Endodermal cell (in vitro differentiated cells): ENCODE data around the gene EPHA6. TPM values are rescaled to one million over a fixed set of nuclear protein-coding genes. Genes with fewer than 3 reads are reported as not detected.

Source experiments
- DNase-seq: peaks from one replicate; pipeline ENCODE4 v3.0.0-alpha.2; 2017
- H3K27ac ChIP-seq: 2 replicates; pipeline ENCODE4 v1.5.1; 2013; ENCODE audit warnings: mild to moderate bottlenecking, low read depth, low read length, moderate library complexity
- H3K27me3 ChIP-seq: 2 replicates; pipeline ENCODE4 v1.6.1; 2013; ENCODE audit warnings: mild to moderate bottlenecking, low read length, moderate library complexity; ENCODE audit not compliant: insufficient read depth, control insufficient read depth, poor library complexity, severe bottlenecking
- H3K36me3 ChIP-seq: 2 replicates; pipeline ENCODE4 v1.7.0; 2013; ENCODE audit warnings: mild to moderate bottlenecking, low read length, moderate library complexity; ENCODE audit not compliant: control insufficient read depth, insufficient read depth
- H3K4me1 ChIP-seq: one replicate; pipeline ENCODE4 v1.7.0; 2013; ENCODE audit warnings: low read length; ENCODE audit not compliant: control insufficient read depth, insufficient read depth
- H3K4me3 ChIP-seq: 2 replicates; pipeline ENCODE4 v1.5.1; 2013; ENCODE audit warnings: mild to moderate bottlenecking, low read length, moderate library complexity
- H3K9ac ChIP-seq: 2 replicates; pipeline ENCODE4 v1.6.1; 2013; ENCODE audit warnings: mild to moderate bottlenecking, low read length, moderate library complexity; ENCODE audit not compliant: poor library complexity, severe bottlenecking; ENCODE audit errors: extremely low read depth
- H3K9me3 ChIP-seq: 2 replicates; pipeline ENCODE4 v1.6.1; 2013; ENCODE audit warnings: mild to moderate bottlenecking, low read length, moderate library complexity; ENCODE audit not compliant: control insufficient read depth
- H3K27ac Mint-ChIP-seq: 2 replicates; pipeline ENCODE4 v1.8.0; 2020; ENCODE audit warnings: mixed read lengths
- H3K27me3 Mint-ChIP-seq: 2 replicates; pipeline ENCODE4 v1.8.0; 2021; ENCODE audit warnings: mild to moderate bottlenecking, mixed read lengths; ENCODE audit not compliant: insufficient read depth
- H3K36me3 Mint-ChIP-seq: 2 replicates; pipeline ENCODE4 v1.8.0; 2020; ENCODE audit warnings: low read depth, mixed read lengths
- H3K4me1 Mint-ChIP-seq: 2 replicates; pipeline ENCODE4 v1.8.0; 2020; ENCODE audit warnings: mixed read lengths
- H3K4me3 Mint-ChIP-seq: 2 replicates; pipeline ENCODE4 v1.8.0; 2020; ENCODE audit warnings: mild to moderate bottlenecking, moderate library complexity, mixed read lengths
- H3K9me3 Mint-ChIP-seq: 2 replicates; pipeline ENCODE4 v1.8.0; 2020; ENCODE audit warnings: mild to moderate bottlenecking, mixed read lengths
- WGBS, 2 experiments: methylation state at CpG; one replicate each; pipeline versions ENCODE4 v1.1.5 to v1.1.7; 2013; ENCODE audit warnings: missing lambda C conversion rate in 2 of 2, mixed read lengths in 1 of 2; ENCODE audit not compliant: insufficient coverage in 1 of 2, insufficient read length in 1 of 2; 5-methylcytosine and 5-hydroxymethylcytosine counted together
- total RNA-seq, 2 donors: library from RNA; stranded (reverse); fragmentation: NEBNext Ultra II Directional in 1 of 2; extraction: Animal tissue kit (Norgen Biotek cat#: 25700) in 1 of 2; gene quantifications; 2 replicates in 1 of 2; 3 replicates in 1 of 2; pipeline ENCODE4 v1.2.1, GENCODE V29; 2021
- TF ChIP-seq, protein P1 (sequence below): fragments of 200-600 bp; sonication (generic); conservative IDR thresholded peaks from 2 replicates; pipeline ENCODE4 v1.5.0; 2021; ENCODE audit warnings: antibody characterized with exemption, mild to moderate bottlenecking

EPHA6 gene
- total RNA-seq, 2 donors from 2014 or later: 4.6 to 12.2 TPM

DNA sequence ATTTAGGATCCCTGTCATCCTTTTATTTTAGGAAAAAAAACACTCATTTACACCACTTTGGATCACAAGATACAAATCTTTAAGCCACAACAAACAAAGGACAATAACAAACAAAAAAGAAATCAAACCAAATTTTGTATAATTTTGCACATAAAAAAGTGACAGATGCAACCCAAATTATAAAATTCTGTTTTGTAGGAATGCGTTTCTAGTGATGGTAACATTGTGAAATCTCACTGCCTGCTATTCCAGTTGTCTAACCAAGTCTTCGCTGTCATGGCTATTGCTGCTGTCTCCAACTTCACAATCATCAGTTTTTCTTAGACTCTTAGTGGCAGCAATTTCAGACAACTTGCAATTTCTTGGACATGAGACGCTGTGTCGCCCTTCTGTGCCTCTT lies 891.8 kb downstream of the EPHA6 start:
- Histone ChIP-seq H3K36me3 (no peaks in the 10 kb centered on the region), H3K4me1 (no peaks in the 10 kb centered on the region), H3K9me3 (no peaks in the 10 kb centered on the region), H3K4me3 (no peak overlapping the region), H3K27ac (no peak overlapping the region), H3K27me3 (no peaks in the 10 kb centered on the region), H3K9ac (no peak overlapping the region)
- H3K4me1 Mint-ChIP-seq: no peaks in the 10 kb centered on the region
- 89 to 100% methylated on average over 1 to 4 of the region's 4 CpGs for WGBS, 2 experiments
- no peaks in the 10 kb centered on the region for H3K27me3 Mint-ChIP-seq
- DNase-seq: no peak
- TF ChIP-seq, protein P1, sequence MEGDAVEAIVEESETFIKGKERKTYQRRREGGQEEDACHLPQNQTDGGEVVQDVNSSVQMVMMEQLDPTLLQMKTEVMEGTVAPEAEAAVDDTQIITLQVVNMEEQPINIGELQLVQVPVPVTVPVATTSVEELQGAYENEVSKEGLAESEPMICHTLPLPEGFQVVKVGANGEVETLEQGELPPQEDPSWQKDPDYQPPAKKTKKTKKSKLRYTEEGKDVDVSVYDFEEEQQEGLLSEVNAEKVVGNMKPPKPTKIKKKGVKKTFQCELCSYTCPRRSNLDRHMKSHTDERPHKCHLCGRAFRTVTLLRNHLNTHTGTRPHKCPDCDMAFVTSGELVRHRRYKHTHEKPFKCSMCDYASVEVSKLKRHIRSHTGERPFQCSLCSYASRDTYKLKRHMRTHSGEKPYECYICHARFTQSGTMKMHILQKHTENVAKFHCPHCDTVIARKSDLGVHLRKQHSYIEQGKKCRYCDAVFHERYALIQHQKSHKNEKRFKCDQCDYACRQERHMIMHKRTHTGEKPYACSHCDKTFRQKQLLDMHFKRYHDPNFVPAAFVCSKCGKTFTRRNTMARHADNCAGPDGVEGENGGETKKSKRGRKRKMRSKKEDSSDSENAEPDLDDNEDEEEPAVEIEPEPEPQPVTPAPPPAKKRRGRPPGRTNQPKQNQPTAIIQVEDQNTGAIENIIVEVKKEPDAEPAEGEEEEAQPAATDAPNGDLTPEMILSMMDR: no peak
- no peak overlapping the region for H3K4me3 Mint-ChIP-seq
- H3K36me3 Mint-ChIP-seq: no peaks in the 10 kb centered on the region
- H3K27ac Mint-ChIP-seq: no peak overlapping the region
- peaks cover 10% of the 10 kb centered on the region for H3K9me3 Mint-ChIP-seq

DNA sequence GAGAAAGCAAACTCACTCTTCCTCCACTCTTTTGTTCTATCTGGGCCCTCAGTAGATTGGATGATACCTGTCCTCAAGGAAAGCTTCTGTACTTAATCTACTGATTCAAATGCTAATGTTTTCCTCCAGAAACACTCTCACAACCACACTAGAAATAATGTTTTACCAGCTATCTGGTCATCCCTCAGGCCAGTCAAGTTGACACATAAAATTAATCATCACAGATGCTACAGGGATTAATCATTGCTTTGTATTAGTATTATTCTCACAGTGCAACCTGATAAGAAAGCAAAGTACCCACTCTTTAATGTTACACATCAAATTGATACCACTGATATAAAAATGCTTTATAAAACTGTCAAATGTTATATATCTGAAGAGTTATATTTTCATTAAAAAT lies 897.3 kb downstream of the EPHA6 start:
- H3K27me3 ChIP-seq: no peaks in the 10 kb centered on the region
- no peak overlapping the region for H3K9ac ChIP-seq
- no peak overlapping the region for H3K4me3 Mint-ChIP-seq
- no peaks in the 10 kb centered on the region for H3K36me3 Mint-ChIP-seq
- H3K4me1 ChIP-seq: no peaks in the 10 kb centered on the region
- H3K36me3 ChIP-seq: no peaks in the 10 kb centered on the region
- no peak overlapping the region for H3K27ac Mint-ChIP-seq
- no peaks in the 10 kb centered on the region for H3K27me3 Mint-ChIP-seq
- DNase-seq: no peak
- H3K4me3 ChIP-seq: no peak overlapping the region
- H3K4me1 Mint-ChIP-seq: peaks cover 2% of the 10 kb centered on the region
- H3K9me3 ChIP-seq: no peaks in the 10 kb centered on the region
- TF ChIP-seq, protein P1: no peak
- no peak overlapping the region for H3K27ac ChIP-seq
- H3K9me3 Mint-ChIP-seq: peaks cover 10% of the 10 kb centered on the region

DNA sequence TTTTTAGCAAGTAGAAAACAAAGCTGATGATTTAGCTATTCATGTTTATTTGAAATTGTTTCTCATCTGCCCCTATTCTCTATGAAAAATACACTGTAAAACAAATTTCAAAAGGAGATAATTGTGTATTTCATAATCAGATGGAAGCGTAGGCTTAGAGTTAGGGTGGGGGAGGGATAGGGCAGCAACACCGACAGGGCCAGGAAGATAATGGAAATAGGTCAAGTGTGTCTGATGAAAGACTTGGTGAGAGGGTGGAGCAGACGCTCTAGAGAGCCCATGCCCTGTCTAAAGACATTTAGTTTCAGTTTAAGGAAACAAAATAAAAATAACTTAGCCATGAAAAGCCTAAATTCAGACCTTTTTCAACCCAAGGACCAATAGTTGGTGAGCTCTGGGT lies 898.5 kb downstream of the EPHA6 start:
- TF ChIP-seq, protein P1: no peak
- no peak for DNase-seq
- H3K36me3 Mint-ChIP-seq: no peaks in the 10 kb centered on the region
- no peak overlapping the region for H3K4me3 ChIP-seq
- no peaks in the 10 kb centered on the region for H3K36me3 ChIP-seq
- no peak overlapping the region for H3K9ac ChIP-seq
- no peak overlapping the region for H3K4me3 Mint-ChIP-seq
- no peaks in the 10 kb centered on the region for H3K27me3 ChIP-seq
- H3K27ac ChIP-seq: no peak overlapping the region
- 81 to 100% methylated on average over 2 to 3 of the region's 3 CpGs for WGBS, 2 experiments
- H3K9me3 ChIP-seq: no peaks in the 10 kb centered on the region
- H3K4me1 ChIP-seq: no peaks in the 10 kb centered on the region
- H3K9me3 Mint-ChIP-seq: peaks cover 10% of the 10 kb centered on the region
- peaks cover 2% of the 10 kb centered on the region for H3K4me1 Mint-ChIP-seq
- no peaks in the 10 kb centered on the region for H3K27me3 Mint-ChIP-seq
- H3K27ac Mint-ChIP-seq: no peak overlapping the region
